Spleen (tissue), 11 donors: Measurements from ENCODE around the gene TEX54. TPM values are rescaled to one million over a fixed set of nuclear protein-coding genes. Genes with fewer than 3 reads are reported as not detected.

Experiments used
- DNase-seq: peaks from one replicate; pipeline ENCODE4 v3.0.0-alpha.2; 2020
- H3K27ac ChIP-seq, 8 donors: fragments of 200-600 bp; sonication (generic) in 7 of 8; 1 replicate in 4 of 8; 2 replicates in 4 of 8; pipeline versions ENCODE4 v1.5.0 to v1.8.0; 2016 to 2021; ENCODE audit warnings: inconsistent platforms in 4 of 8, mild to moderate bottlenecking in 4 of 8, moderate library complexity in 1 of 8
- H3K27me3 ChIP-seq, 7 donors: fragments of 200-600 bp; sonication (generic) in 6 of 7; replicated peaks in 1 of 7; 1 replicate in 4 of 7; 2 replicates in 3 of 7; pipeline versions ENCODE4 v1.5.0 to v1.8.0; 2016 to 2021; ENCODE audit warnings: inconsistent platforms in 3 of 7, mild to moderate bottlenecking in 1 of 7
- H3K36me3 ChIP-seq, 6 donors: fragments of 200-600 bp; sonication (generic) in 5 of 6; 1 replicate in 4 of 6; 2 replicates in 2 of 6; pipeline versions ENCODE4 v1.5.0 to v1.8.0; 2016 to 2021; ENCODE audit warnings: inconsistent platforms in 2 of 6
- H3K4me1 ChIP-seq, 6 donors: fragments of 200-600 bp; sonication (generic) in 5 of 6; 1 replicate in 3 of 6; 2 replicates in 3 of 6; pipeline versions ENCODE4 v1.5.0 to v1.8.0; 2016 to 2021; ENCODE audit warnings: inconsistent platforms in 3 of 6
- H3K4me3 ChIP-seq, 8 donors: fragments of 200-600 bp; sonication (generic) in 7 of 8; 1 replicate in 4 of 8; 2 replicates in 4 of 8; pipeline versions ENCODE4 v1.5.0 to v1.8.0; 2016 to 2021; ENCODE audit warnings: inconsistent platforms in 4 of 8, mild to moderate bottlenecking in 4 of 8, moderate library complexity in 2 of 8
- H3K9me3 ChIP-seq, 8 donors: fragments of 200-600 bp; sonication (generic) in 7 of 8; 1 replicate in 4 of 8; 2 replicates in 4 of 8; pipeline versions ENCODE4 v1.5.0 to v1.8.0; 2016 to 2021; ENCODE audit warnings: inconsistent platforms in 4 of 8
- CTCF ChIP-seq, 11 experiments: fragments of 200-600 bp in 7 of 11; fragments of 450-650 bp in 4 of 11; sonication (generic) in 4 of 11; IDR thresholded peaks in 8 of 11; conservative IDR thresholded peaks in 3 of 11; 1 replicate in 7 of 11; 2 replicates in 4 of 11; pipeline versions ENCODE4 v1.4.0 to v1.8.0; 2016 to 2021; ENCODE audit warnings: antibody characterized with exemption in 11 of 11, inconsistent platforms in 4 of 11, mild to moderate bottlenecking in 1 of 11
- POLR2A ChIP-seq, 3 donors: fragments of 450-650 bp; IDR thresholded peaks; one replicate each; pipeline ENCODE4 v1.5.1; 2017; ENCODE audit warnings: antibody characterized with exemption in 3 of 3, mild to moderate bottlenecking in 1 of 3
- POLR2AphosphoS5 ChIP-seq, 3 donors: sonication (generic); formaldehyde crosslinking; IDR thresholded peaks; one replicate each; pipeline ENCODE4 v1.5.1; 2017; ENCODE audit warnings: antibody characterized with exemption in 3 of 3
- WGBS, 5 donors: extraction: QIAGEN DNeasy Blood & Tissue Kit in 3 of 5; methylation state at CpG; one replicate each; pipeline versions ENCODE4 v1.1.5 to v1.1.7; 2013 to 2018; 5-methylcytosine and 5-hydroxymethylcytosine counted together
- intact Hi-C: fragments of 100-400 bp; cut with DNase I; formaldehyde crosslinking; loops from one replicate; pipeline ENCODE4 v1.15.0; 2023; ENCODE audit warnings: low total_unique reads
- polyA plus RNA-seq, 3 donors: library from polyadenylated mRNA; stranded (reverse); fragments of 200-250 nt; gene quantifications; one replicate each; pipeline ENCODE4 v1.2.1, GENCODE V29; 2013
- total RNA-seq, 7 donors: library from RNA; depleted of rRNA in 3 of 7; stranded (reverse); fragments of >200 nt in 3 of 7; fragmentation: NEBNext Ultra II Directional in 4 of 7; extraction: Animal tissue kit (Norgen Biotek cat#: 25700) in 4 of 7; gene quantifications; one replicate each; pipeline versions ENCODE4 v1.1.0 to v1.2.1, GENCODE V29; 2016 to 2021
- donor health status: healthy with polysubstance abuse.
- donor health status: DM: no; HTN: no; CAD: no; lungs with moderate emphysema.
- donor health status: DM: no; HTN: no; CAD: no.
- donor health status: Bipolar disorder and iron deficiency.
- donor health status: healthy.
- donor health status: DM: no; HTN: no; CAD: no.
- donor health status: DM: yes; HTN: yes; CAD: no.

The TEX54 gene
- total and polyA plus RNA-seq, 10 donors: not detected

GRCh38 chr11:62794201-62794775 is 38.4 kb downstream of the TEX54 start:
- Histone ChIP-seq H3K36me3 (peaks cover 3 to 89% (median 85%) of the 10 kb centered on the region in 6 donors), H3K9me3 (no peaks in the 10 kb centered on the region), H3K27me3 (no peaks in the 10 kb centered on the region), H3K4me3 (no peak overlapping the region), H3K4me1 (peaks cover 19 to 42% (median 38%) of the 10 kb centered on the region in 6 donors), H3K27ac (no peak overlapping the region)
- 68 to 92% (median 82%) methylated on average over 8 of the region's 8 CpGs for WGBS, 5 donors
- no peak for TF ChIP-seq CTCF (IDR thresholded peaks at IDR 0.05 in 8 of 11, conservative IDR thresholded peaks at IDR 0.05 in 3 of 11)
- no peak for TF ChIP-seq POLR2AphosphoS5 (IDR thresholded peaks at IDR 0.05)
- no peak for TF ChIP-seq POLR2A (IDR thresholded peaks at IDR 0.05)
- intact Hi-C loops: no loop called here
- DNase-seq: no peak

GRCh38 chr11:62792202-62792575 is 40.5 kb downstream of the TEX54 start:
- intact Hi-C loops: no loop called here
- H3K4me1 ChIP-seq: peaks cover 31 to 60% (median 55%) of the 10 kb centered on the region in 6 donors

GRCh38 chr11:62791501-62792201 is 41.0 kb downstream of the TEX54 start, which contains the start of gene TMEM223:
TSS of gene TMEM223 (minus strand) at chr11:62792006. CDS start at chr11:62791994, 12 bp downstream.
- Histone ChIP-seq H3K9me3 (no peaks in the 10 kb centered on the region), H3K4me1 (peaks cover 31 to 60% (median 55%) of the 10 kb centered on the region in 6 donors), H3K27me3 (no peaks in the 10 kb centered on the region), H3K4me3 (peak within 1 kb of the TSS; percentile 82 to 98 (median 94)), H3K36me3 (peaks cover 3 to 72% (median 64%) of the 10 kb centered on the region in 6 donors), H3K27ac (peak within 1 kb of the TSS; percentile 78 to 93 (median 90))
- peak; percentile 98 for DNase-seq
- peak; percentile 97 to 99 (median 97) for TF ChIP-seq POLR2AphosphoS5 (IDR thresholded peaks at IDR 0.05)
- peak in 8 of 11 experiments; percentile 27 to 72 (median 48) for TF ChIP-seq CTCF (IDR thresholded peaks at IDR 0.05 in 8 of 11, conservative IDR thresholded peaks at IDR 0.05 in 3 of 11)
- TF ChIP-seq POLR2A (IDR thresholded peaks at IDR 0.05): peak in 2 of 3 donors; percentile 10 to 87
- 0 to 1% (median 1%) methylated on average over 34 to 58 of the region's 58 CpGs for WGBS, 5 donors
- intact Hi-C loops: no loop called here

More at GRCh38 chr11:62792202-62792575, 40.5 kb downstream of the TEX54 start:
- 20 to 31% (median 27%) methylated on average over 8 to 11 of the region's 11 CpGs for WGBS, 5 donors
- Histone ChIP-seq H3K4me3 (peak overlapping the region in 7 of 8 donors; percentile 90 to 98 (median 95)), H3K27me3 (no peaks in the 10 kb centered on the region), H3K36me3 (peaks cover 3 to 77% (median 70%) of the 10 kb centered on the region in 6 donors), H3K9me3 (no peaks in the 10 kb centered on the region), H3K27ac (peak overlapping the region; percentile 78 to 93 (median 90))
- peak; percentile 85 for DNase-seq
- peak in 1 of 11 experiments; percentile 4 for TF ChIP-seq CTCF (IDR thresholded peaks at IDR 0.05 in 8 of 11, conservative IDR thresholded peaks at IDR 0.05 in 3 of 11)
- no peak for TF ChIP-seq POLR2AphosphoS5 (IDR thresholded peaks at IDR 0.05)

- no peak overlapping the region for H3K4me3 ChIP-seq
- intact Hi-C loops: loop anchor here (5.0 kb wide), 1 partner anchor 68 kb away; no protein-coding TSS in a partner anchor
- H3K4me1 ChIP-seq: peaks cover 40 to 72% (median 67%) of the 10 kb centered on the region in 6 donors
- H3K36me3 ChIP-seq: peaks cover 0 to 60% (median 44%) of the 10 kb centered on the region in 6 donors
- no peak for TF ChIP-seq CTCF (IDR thresholded peaks at IDR 0.05 in 8 of 11, conservative IDR thresholded peaks at IDR 0.05 in 3 of 11)
- no peak for TF ChIP-seq POLR2A (IDR thresholded peaks at IDR 0.05)
- TF ChIP-seq POLR2AphosphoS5 (IDR thresholded peaks at IDR 0.05): no peak
- no peak for DNase-seq
- WGBS, 5 donors: 59 to 79% (median 64%) methylated on average over 3 of the region's 3 CpGs
- no peaks in the 10 kb centered on the region for H3K27me3 ChIP-seq
- H3K27ac ChIP-seq: peak overlapping the region in 3 of 8 donors; percentile 90 to 100 (median 93)
- H3K9me3 ChIP-seq: no peaks in the 10 kb centered on the region
Measured at GRCh38 chr11:62789576-62789975, 43.1 kb downstream of the TEX54 start.
